Ureter (tissue), 1 donor: Measurements from ENCODE around the gene KLC3. TPM values are rescaled to one million over a fixed set of nuclear protein-coding genes. Genes with fewer than 3 reads are reported as not detected.

Source experiments
- DNase-seq: peaks from one replicate; pipeline ENCODE4 v3.0.0-alpha.2; 2020; ENCODE audit warnings: low spot score
- total RNA-seq: library from RNA; stranded (reverse); gene quantifications from one replicate; pipeline ENCODE4 v1.2.4, GENCODE V29; 2023
- donor health status: DM: yes; HTN: yes; CAD: no.

KLC3 gene
- total RNA-seq, 1 donor from 2014 or later = 1.3 TPM

DNA sequence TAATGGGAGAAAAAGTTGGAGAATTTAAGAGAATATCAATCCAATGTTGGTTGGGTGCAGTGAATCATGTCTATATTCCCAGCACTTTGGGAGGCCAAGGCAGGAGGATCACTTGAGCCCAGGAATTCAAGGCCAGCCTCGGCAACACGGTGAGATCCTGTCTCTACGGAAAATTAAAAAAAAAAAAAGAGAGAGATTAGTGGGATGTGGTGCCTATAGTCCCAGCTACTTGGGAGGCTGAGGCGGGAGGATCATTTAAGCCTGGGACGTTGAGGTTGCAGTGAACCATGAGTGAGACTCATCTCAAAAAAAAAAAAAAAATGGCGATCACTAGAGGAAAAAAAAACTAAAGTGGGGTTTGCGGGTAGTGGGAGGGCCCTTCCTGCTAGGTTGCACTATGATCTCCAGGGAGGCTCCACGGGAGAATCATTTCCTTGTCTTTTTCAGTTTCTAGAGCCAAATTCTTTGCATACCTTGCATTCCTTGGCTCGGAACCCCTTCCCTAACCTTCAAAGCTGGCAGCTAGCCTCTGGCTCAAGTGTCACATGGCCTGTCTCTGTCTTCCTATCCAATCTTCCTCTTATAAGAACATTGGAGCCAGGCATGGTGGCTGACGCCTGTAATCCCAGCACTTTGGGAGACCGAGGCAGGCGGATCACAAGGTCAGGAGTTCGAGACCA lies 35.6 kb downstream of the KLC3 start:
- peak; percentile 42 for DNase-seq

DNA sequence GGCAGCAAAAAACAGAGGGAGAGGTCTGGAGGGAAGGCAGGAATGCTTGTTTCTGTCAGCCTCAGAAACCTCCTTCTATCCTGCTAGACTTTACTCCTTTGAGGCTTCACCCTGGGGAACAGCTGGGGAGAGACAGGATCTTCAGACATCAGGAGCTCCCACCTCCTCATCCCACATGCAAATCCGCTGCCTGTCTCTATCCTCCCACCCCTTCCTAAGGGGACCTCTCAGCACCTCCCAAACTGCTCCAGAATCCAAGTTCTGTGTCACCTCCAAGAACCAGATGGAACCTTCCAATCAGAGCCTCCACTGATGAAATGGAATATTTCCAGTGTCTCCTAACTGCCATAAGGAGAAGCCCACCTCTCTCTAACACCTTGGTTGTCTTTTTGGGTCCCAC lies 39.6 kb downstream of the KLC3 start:
- DNase-seq = no peak

DNA sequence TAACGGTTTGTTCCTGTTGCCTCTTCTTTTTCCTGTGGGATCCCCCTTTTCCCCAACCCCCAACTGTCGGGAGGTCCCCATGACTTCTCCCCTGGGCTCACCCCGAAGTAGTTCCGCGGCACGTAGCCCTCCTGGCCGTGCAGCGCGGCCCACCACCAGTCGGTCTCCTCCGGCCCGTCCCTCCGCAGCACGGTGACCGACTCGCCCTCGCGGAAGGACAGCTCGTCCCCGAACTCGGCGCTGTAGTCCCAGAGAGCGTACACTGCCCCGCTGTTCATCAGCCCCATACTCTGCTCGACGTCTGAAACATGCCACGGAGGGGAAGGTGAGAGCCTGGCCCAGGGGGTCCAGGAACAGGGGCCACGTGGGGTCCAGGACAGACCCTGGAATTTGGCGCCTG lies 41.9 kb downstream of the KLC3 start:
- DNase-seq = no peak

DNA sequence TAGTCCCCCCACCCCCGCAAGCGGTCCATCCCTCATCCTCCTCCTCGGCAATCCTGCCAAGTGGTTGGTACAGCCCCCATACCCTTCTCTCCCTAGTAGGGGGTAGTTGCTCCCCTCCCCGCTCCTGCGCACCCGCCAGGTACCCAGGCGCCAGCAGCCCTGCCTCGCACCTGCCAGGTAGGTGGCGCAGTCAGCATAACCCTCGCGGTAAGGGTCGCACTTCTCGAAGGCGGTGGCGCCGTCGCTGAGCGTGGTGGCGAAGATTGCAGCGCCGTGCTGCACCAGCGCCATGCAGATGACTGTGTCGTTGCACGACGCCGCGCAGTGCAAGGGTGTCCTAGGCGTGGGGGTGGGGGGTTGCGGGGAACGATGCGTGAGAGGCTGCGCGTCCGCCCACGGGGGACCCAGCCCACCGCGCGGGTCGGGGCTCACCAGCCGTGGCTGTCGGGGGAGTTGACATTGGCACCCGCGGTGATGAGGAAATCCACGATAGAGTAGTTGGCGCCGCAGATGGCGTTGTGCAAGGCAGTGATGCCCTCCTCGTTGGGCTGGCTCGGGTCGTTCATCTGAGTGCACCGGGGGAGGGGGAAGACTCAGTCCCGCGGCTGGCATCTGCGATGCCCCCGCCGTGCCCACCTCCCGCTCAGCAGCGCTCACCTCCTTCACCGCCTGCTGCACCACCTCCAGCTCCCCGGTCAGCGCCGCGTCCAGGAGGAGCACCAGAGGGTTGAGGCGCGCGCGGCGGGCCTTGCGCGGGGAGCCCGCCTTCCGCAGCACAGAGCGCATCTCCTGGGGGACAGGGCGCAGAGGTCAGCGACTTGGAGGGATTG lies 45.1 kb downstream of the KLC3 start:
- no peak for DNase-seq

DNA sequence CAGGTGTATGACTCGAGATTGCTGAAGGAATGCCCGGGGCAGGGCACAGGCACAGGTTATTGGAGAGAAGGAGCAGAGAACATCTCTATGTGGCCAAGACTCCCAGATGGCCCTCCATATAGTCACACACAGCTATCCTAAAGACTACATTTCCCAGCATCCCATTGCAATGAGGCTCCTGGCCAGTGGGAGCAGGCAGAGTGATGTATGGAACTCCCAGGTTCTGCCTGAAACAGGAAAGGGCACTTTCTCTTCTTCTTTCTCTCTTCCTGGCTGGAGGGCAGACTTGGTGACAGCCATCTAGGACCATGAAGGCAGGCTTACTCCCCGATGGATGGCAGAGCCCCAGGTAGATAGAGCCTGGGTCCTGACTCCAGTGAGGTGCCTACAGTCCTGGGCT lies 50.8 kb downstream of the KLC3 start:
- DNase-seq = no peak

DNA sequence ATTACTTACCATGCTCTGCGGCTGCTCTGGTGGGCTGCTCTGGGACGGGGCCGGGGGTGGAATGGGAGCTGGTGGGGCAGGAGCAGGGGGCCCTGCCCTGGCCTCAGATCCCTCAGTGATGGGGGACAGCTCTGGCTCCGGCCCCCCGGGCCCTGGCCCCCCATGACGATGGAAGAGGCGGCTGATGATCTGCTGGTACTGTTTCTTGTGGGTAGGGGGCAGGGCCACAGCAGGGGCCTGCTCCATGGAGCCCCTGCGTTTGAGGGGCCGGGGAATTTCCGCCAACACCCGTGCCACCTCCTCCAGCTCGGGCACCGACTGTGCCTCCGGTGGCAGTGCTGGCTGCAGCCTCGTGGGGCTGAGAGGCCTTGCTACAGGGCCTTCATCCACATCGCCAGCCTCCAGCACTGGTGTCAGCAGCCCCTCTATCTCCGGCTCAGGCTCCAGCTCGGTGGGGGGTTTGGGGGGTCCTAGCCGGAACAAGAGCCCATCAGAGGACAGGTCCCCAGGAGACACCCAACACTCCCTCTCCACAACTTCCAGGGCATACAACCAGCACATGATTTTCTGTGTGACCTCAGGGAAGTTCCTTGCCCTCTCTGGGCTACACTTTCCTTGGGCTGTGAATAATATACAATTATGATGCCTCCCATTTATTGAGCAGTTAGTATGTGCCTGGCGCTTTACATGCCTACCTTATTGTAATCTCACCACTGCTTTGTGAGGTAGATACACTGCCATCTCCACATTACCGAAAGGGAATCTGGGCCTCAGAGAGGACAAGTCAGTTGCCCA lies 51.5 kb downstream of the KLC3 start:
- no peak for DNase-seq

DNA sequence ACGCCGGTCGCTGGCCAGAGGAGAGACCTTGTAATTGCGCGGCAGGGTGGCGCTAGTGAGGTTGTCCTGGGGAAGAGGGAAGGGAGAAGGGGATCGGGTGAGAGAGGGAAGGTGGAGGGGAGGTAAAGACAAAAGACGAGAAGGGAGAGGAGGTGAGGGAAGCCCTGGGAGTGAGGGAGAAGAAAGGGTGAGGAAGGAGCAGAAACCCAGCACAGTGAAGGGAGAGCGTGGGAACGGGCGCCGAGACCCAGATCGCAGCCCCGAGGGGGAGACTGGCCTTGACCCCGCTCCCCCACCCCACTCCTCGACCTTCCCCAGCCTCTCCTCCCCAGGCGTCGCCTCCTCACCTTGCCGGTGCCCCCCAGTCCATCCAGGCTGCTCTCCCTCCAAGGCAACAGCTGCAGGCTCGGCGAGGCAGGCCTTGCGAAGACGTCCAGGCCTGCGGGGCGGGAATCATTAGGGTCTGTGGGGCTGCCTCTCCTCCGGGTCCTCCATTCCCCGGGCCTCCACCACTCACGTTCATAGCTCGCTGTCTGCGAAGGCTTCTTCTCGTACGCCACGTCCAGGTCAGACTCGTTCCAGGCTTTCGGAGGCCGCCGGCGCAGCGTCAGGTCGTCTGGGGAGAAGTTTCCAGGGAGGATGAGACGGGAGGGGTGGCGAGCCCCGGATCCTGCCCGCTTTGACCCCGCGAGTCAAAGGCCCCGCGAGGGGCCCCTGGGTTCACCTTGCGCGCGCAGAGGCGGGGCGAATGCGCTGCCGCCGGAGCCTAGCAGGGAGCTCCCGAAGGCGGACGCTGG lies 55.5 kb downstream of the KLC3 start:
- DNase-seq = no peak

DNA sequence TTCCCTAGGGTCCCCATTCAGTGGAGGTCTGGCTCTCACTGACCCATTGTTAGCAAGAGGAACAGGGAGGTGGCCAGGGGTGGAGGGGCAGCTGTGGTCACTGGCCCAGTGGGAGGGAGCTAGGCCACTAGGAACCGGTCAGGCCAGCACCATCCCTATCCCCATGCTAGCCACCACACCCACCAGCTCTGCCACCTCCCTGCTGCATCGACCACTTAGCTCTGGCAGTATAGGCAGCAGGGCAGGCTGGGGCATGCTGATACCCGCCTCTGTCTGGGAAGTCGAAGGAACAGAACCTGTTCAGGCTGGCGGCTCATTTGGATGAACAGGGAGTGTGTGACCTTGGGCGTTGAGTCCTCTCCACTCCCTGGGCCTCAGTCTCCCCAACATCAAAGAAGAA lies 59.6 kb downstream of the KLC3 start:
- peak; percentile 82 for DNase-seq

Other genes with a start within 250 kb of the KLC3 start
- gene PPP1R37, start 247.6 kb upstream of the KLC3 start, total RNA-seq = 89.3 TPM
- gene NKPD1, start 179.8 kb upstream of the KLC3 start, total RNA-seq = 0.60 TPM
- gene TRAPPC6A, start 162.5 kb upstream of the KLC3 start, total RNA-seq = 37.7 TPM
- 15.0 TPM for gene BLOC1S3, start 162.0 kb upstream of the KLC3 start, total RNA-seq
- gene EXOC3L2, start 95.3 kb upstream of the KLC3 start, total RNA-seq = 7.2 TPM
- gene MARK4, start 89.5 kb upstream of the KLC3 start, total RNA-seq = 32.0 TPM
- 2.8 TPM for gene CKM, start 17.9 kb upstream of the KLC3 start, total RNA-seq
- gene ERCC2, start 29.8 kb downstream of the KLC3 start, total RNA-seq = 26.1 TPM
- gene PPP1R13L, start 64.3 kb downstream of the KLC3 start, total RNA-seq = 108 TPM
- 6.9 TPM for gene POLR1G, start 65.9 kb downstream of the KLC3 start, total RNA-seq
- gene ERCC1, start 83.2 kb downstream of the KLC3 start, total RNA-seq = 78.3 TPM
- 1.5 TPM for gene FOSB, start 127.2 kb downstream of the KLC3 start, total RNA-seq
- gene RTN2, start 156.3 kb downstream of the KLC3 start, total RNA-seq = 5.8 TPM
- 1.4 TPM for gene PPM1N, start 157.7 kb downstream of the KLC3 start, total RNA-seq
- 90.1 TPM for gene VASP, start 166.7 kb downstream of the KLC3 start, total RNA-seq
- 21.1 TPM for gene OPA3, start 244.1 kb downstream of the KLC3 start, total RNA-seq